Neural cell (in vitro differentiated cells): ENCODE measurements around the gene MDM2. TPM values are rescaled to one million over a fixed set of nuclear protein-coding genes. Genes with fewer than 3 reads are reported as not detected.

Experiments used
- H2AFZ ChIP-seq: fragments of 200-600, 300-800 bp; sonication (generic), shearing (Covaris generic); 2 replicates; pipeline ENCODE4 v1.6.0; 2014; ENCODE audit warnings: low read depth, mild to moderate bottlenecking, antibody characterized with exemption, low read length, moderate library complexity
- H3F3A ChIP-seq: fragments of 200-600 bp; shearing (Covaris generic); 2 replicates; pipeline ENCODE4 v1.6.1; 2016; ENCODE audit warnings: mild to moderate bottlenecking, moderate library complexity, mixed read lengths, antibody characterized with exemption, low read length; ENCODE audit not compliant: insufficient read depth, poor library complexity, severe bottlenecking
- H3K27ac ChIP-seq: fragments of 200-600, 300-800 bp; sonication (generic), shearing (Covaris generic); 2 replicates; pipeline ENCODE4 v1.5.1; 2014; ENCODE audit warnings: mild to moderate bottlenecking, low read length, moderate library complexity
- H3K27me3 ChIP-seq: fragments of 300-800, 200-600 bp; sonication (generic), shearing (Covaris generic); 2 replicates; pipeline ENCODE4 v1.6.0; 2014; ENCODE audit warnings: mild to moderate bottlenecking, low read depth, low read length, moderate library complexity; ENCODE audit not compliant: insufficient read depth
- H3K36me3 ChIP-seq: fragments of 300-800, 200-600 bp; sonication (generic), shearing (Covaris generic); 2 replicates; pipeline ENCODE4 v1.5.1; 2014; ENCODE audit warnings: mild to moderate bottlenecking, antibody characterized with exemption, low read length, moderate library complexity; ENCODE audit not compliant: insufficient read depth
- H3K4me2 ChIP-seq: fragments of 300-800, 200-600 bp; sonication (generic), shearing (Covaris generic); 2 replicates; pipeline ENCODE4 v1.6.0; 2014; ENCODE audit warnings: mild to moderate bottlenecking, low read length
- H3K4me3 ChIP-seq: fragments of 300-800, 200-600 bp; sonication (generic), shearing (Covaris generic); 2 replicates; pipeline ENCODE4 v1.5.1; 2014; ENCODE audit warnings: mild to moderate bottlenecking, low read length, moderate library complexity
- H3K79me2 ChIP-seq: fragments of 200-600 bp; shearing (Covaris generic); replicated peaks from 2 replicates; pipeline ENCODE4 v1.6.0; 2014; ENCODE audit warnings: mild to moderate bottlenecking, low read length, moderate library complexity; ENCODE audit not compliant: insufficient read depth
- H3K9ac ChIP-seq: fragments of 300-800, 200-600 bp; sonication (generic), shearing (Covaris generic); 2 replicates; pipeline ENCODE4 v1.6.1; 2016; ENCODE audit warnings: mild to moderate bottlenecking, low read length, mixed read lengths
- H3K9me2 ChIP-seq: fragments of 200-600 bp; shearing (Covaris generic); 2 replicates; pipeline ENCODE4 v1.6.1; 2016; ENCODE audit warnings: mild to moderate bottlenecking, low read length, mixed read lengths; ENCODE audit not compliant: insufficient read depth
- H3K9me3 ChIP-seq: fragments of 200-600, 300-800 bp; sonication (generic), shearing (Covaris generic); 2 replicates; pipeline ENCODE4 v1.6.1; 2016; ENCODE audit warnings: mild to moderate bottlenecking, mixed run types, low read length, moderate library complexity, mixed read lengths
- H4K20me1 ChIP-seq: fragments of 200-600 bp; shearing (Covaris generic); 2 replicates; pipeline ENCODE4 v1.6.1; 2016; ENCODE audit warnings: mild to moderate bottlenecking, mixed run types; ENCODE audit not compliant: insufficient read depth
- CTCF ChIP-seq: fragments of 450-650 bp; IDR thresholded peaks from 2 replicates; pipeline ENCODE4 v1.5.1; 2014; ENCODE audit warnings: antibody characterized with exemption, mild to moderate bottlenecking, moderate library complexity; ENCODE audit not compliant: poor library complexity, severe bottlenecking
- EP300 ChIP-seq: fragments of 450-650 bp; conservative IDR thresholded peaks from 2 replicates; pipeline ENCODE4 v1.6.1; 2014; ENCODE audit warnings: antibody characterized with exemption, mild to moderate bottlenecking, moderate library complexity; ENCODE audit not compliant: poor library complexity, severe bottlenecking
- EZH2 ChIP-seq: fragments of 200-600, 300-800 bp; shearing (Covaris generic), sonication (generic); IDR thresholded peaks from 2 replicates; pipeline ENCODE4 v1.6.1; 2014; ENCODE audit warnings: antibody characterized with exemption, low read length, borderline replicate concordance, mild to moderate bottlenecking; ENCODE audit not compliant: insufficient read depth, poor library complexity, severe bottlenecking
- MXI1 ChIP-seq: fragments of 450-650 bp; conservative IDR thresholded peaks from 2 replicates; pipeline ENCODE4 v1.6.1; 2014; ENCODE audit warnings: antibody characterized with exemption, mild to moderate bottlenecking; ENCODE audit not compliant: poor library complexity, severe bottlenecking
- POLR2AphosphoS5 ChIP-seq: IDR thresholded peaks from 2 replicates; pipeline ENCODE4 v1.6.1; 2012
- RAD21 ChIP-seq: fragments of 450-650 bp; conservative IDR thresholded peaks from 2 replicates; pipeline ENCODE4 v1.6.1; 2014; ENCODE audit warnings: antibody characterized with exemption, mild to moderate bottlenecking, moderate library complexity
- REST ChIP-seq: IDR thresholded peaks from 2 replicates; pipeline ENCODE4 v1.6.1; 2012; ENCODE audit warnings: borderline replicate concordance
- TAF1 ChIP-seq: IDR thresholded peaks from 2 replicates; pipeline ENCODE4 v1.6.1; 2012; ENCODE audit warnings: low read depth
- polyA plus RNA-seq: library from polyadenylated mRNA; depleted of rRNA; stranded (reverse); fragments of >200 nt; gene quantifications from 2 replicates; pipeline ENCODE4 v1.2.3, GENCODE V29; 2014

Gene MDM2
- polyA plus RNA-seq, 1 donor from 2014 or later, result 37.5 TPM

GRCh38 chr12:68841717-68842116 is 33.7 kb downstream of the MDM2 start:
- TF ChIP-seq RAD21, result no peak
- TF ChIP-seq REST, result no peak
- no peak for TF ChIP-seq MXI1
- TF ChIP-seq TAF1, result no peak
- no peak for TF ChIP-seq EZH2
- no peak for TF ChIP-seq POLR2AphosphoS5
- no peak for TF ChIP-seq EP300
- TF ChIP-seq CTCF, result no peak
- no peaks in the 10 kb centered on the region for H3K27me3 ChIP-seq
- H3K9ac ChIP-seq, result no peak overlapping the region
- H3K79me2 ChIP-seq, result no peaks in the 10 kb centered on the region
- peaks cover 25% of the 10 kb centered on the region for H3K36me3 ChIP-seq
- no peak overlapping the region for H3K4me2 ChIP-seq
- no peak overlapping the region for H3K27ac ChIP-seq
- H3F3A ChIP-seq, result no peaks in the 10 kb centered on the region
- H2AFZ ChIP-seq, result no peak overlapping the region
- no peaks in the 10 kb centered on the region for H3K9me2 ChIP-seq
- H4K20me1 ChIP-seq, result no peaks in the 10 kb centered on the region
- H3K9me3 ChIP-seq, result no peaks in the 10 kb centered on the region
- H3K4me3 ChIP-seq, result no peak overlapping the region

GRCh38 chr12:68842123-68842522 is 34.1 kb downstream of the MDM2 start:
- H4K20me1 ChIP-seq, result no peaks in the 10 kb centered on the region
- no peak overlapping the region for H3K27ac ChIP-seq
- H3F3A ChIP-seq, result no peaks in the 10 kb centered on the region
- no peaks in the 10 kb centered on the region for H3K27me3 ChIP-seq
- H3K9ac ChIP-seq, result no peak overlapping the region
- TF ChIP-seq POLR2AphosphoS5, result no peak
- TF ChIP-seq MXI1, result no peak
- no peak overlapping the region for H2AFZ ChIP-seq
- H3K36me3 ChIP-seq, result peaks cover 25% of the 10 kb centered on the region
- no peaks in the 10 kb centered on the region for H3K79me2 ChIP-seq
- H3K9me3 ChIP-seq, result no peaks in the 10 kb centered on the region
- H3K4me3 ChIP-seq, result no peak overlapping the region
- H3K4me2 ChIP-seq, result no peak overlapping the region
- H3K9me2 ChIP-seq, result no peaks in the 10 kb centered on the region
